ENCODE data around the gene MYEOV. TPM values are rescaled to one million over a fixed set of nuclear protein-coding genes. Genes with fewer than 3 reads are reported as not detected.
A peak's percentile ranks its signal among the peaks of the same experiment; 100 is the strongest.

The MYEOV gene
- total and polyA plus RNA-seq, 4 donors: 0.79 to 0.90 TPM; not detected in 2

DNA sequence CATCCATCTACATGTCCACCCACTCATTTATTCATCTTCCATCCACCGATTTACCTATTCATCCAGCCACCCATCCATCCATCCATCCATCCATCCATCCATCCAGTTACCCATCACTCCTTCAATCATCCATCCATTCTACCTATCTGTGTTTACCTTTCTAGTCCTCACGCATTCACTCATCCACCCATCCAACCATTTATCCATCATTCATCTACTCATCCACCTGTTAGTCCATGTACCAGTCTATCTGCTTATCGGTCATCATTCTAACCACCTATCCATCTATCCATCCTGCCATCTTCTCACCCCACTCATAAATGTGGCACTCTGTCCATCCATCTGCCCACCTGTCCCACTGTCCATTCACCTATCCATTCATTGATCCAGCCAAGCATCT, 21.9 kb upstream of the MYEOV start:
- no peak overlapping the region for H3K4me3 ChIP-seq (ENCODE audit: low read depth in 1 of 3, low read length in 3 of 3)
- H3K9ac ChIP-seq (ENCODE audit: low read depth in 1 of 2, low read length in 2 of 2): no peak overlapping the region
- 95% methylated on average over 3 of the region's 3 CpGs for whole genome bisulfite sequencing
- H3K27ac ChIP-seq (ENCODE audit: low read depth in 1 of 2, low read length in 2 of 2): no peak overlapping the region
- H3K27me3 ChIP-seq (ENCODE audit: control insufficient read depth in 4 of 4, insufficient read depth in 4 of 4, low read length in 3 of 4): no peaks in the 10 kb centered on the region
- H3K4me1 ChIP-seq (ENCODE audit: control insufficient read depth in 4 of 4, insufficient read depth in 4 of 4, low read length in 3 of 4): peaks cover 0 to 17% (median 8%) of the 10 kb centered on the region in 4 donors
- DNase-seq (ENCODE audit: low spot score): no peak
- TF ChIP-seq, protein P1, sequence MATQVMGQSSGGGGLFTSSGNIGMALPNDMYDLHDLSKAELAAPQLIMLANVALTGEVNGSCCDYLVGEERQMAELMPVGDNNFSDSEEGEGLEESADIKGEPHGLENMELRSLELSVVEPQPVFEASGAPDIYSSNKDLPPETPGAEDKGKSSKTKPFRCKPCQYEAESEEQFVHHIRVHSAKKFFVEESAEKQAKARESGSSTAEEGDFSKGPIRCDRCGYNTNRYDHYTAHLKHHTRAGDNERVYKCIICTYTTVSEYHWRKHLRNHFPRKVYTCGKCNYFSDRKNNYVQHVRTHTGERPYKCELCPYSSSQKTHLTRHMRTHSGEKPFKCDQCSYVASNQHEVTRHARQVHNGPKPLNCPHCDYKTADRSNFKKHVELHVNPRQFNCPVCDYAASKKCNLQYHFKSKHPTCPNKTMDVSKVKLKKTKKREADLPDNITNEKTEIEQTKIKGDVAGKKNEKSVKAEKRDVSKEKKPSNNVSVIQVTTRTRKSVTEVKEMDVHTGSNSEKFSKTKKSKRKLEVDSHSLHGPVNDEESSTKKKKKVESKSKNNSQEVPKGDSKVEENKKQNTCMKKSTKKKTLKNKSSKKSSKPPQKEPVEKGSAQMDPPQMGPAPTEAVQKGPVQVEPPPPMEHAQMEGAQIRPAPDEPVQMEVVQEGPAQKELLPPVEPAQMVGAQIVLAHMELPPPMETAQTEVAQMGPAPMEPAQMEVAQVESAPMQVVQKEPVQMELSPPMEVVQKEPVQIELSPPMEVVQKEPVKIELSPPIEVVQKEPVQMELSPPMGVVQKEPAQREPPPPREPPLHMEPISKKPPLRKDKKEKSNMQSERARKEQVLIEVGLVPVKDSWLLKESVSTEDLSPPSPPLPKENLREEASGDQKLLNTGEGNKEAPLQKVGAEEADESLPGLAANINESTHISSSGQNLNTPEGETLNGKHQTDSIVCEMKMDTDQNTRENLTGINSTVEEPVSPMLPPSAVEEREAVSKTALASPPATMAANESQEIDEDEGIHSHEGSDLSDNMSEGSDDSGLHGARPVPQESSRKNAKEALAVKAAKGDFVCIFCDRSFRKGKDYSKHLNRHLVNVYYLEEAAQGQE (IDR thresholded peaks at IDR 0.05): no peak
- TF ChIP-seq EGR1 (IDR thresholded peaks at IDR 0.05; ENCODE audit: low read depth in 2 of 2) (no peak), HNF4A (conservative IDR thresholded peaks at IDR 0.05) (no peak), NR2F2 (IDR thresholded peaks at IDR 0.05) (no peak), RXRA (IDR thresholded peaks at IDR 0.05) (no peak), RAD21 (IDR thresholded peaks at IDR 0.05) (no peak), FOXA2 (IDR thresholded peaks at IDR 0.05) (no peak), YY1 (IDR thresholded peaks at IDR 0.05) (no peak), JUND (IDR thresholded peaks at IDR 0.05) (no peak)
- TF ChIP-seq, protein P2, sequence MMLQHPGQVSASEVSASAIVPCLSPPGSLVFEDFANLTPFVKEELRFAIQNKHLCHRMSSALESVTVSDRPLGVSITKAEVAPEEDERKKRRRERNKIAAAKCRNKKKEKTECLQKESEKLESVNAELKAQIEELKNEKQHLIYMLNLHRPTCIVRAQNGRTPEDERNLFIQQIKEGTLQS (IDR thresholded peaks at IDR 0.05): no peak
- TF ChIP-seq, protein P3, sequence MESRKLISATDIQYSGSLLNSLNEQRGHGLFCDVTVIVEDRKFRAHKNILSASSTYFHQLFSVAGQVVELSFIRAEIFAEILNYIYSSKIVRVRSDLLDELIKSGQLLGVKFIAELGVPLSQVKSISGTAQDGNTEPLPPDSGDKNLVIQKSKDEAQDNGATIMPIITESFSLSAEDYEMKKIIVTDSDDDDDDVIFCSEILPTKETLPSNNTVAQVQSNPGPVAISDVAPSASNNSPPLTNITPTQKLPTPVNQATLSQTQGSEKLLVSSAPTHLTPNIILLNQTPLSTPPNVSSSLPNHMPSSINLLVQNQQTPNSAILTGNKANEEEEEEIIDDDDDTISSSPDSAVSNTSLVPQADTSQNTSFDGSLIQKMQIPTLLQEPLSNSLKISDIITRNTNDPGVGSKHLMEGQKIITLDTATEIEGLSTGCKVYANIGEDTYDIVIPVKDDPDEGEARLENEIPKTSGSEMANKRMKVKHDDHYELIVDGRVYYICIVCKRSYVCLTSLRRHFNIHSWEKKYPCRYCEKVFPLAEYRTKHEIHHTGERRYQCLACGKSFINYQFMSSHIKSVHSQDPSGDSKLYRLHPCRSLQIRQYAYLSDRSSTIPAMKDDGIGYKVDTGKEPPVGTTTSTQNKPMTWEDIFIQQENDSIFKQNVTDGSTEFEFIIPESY (IDR thresholded peaks at IDR 0.05): no peak
- H3K36me3 ChIP-seq (ENCODE audit: control insufficient read depth in 4 of 4, insufficient read depth in 3 of 4, low read depth in 1 of 4, low read length in 3 of 4): no peaks in the 10 kb centered on the region
- no peaks in the 10 kb centered on the region for H3K9me3 ChIP-seq (ENCODE audit: control insufficient read depth in 4 of 4, low read length in 3 of 4)

DNA sequence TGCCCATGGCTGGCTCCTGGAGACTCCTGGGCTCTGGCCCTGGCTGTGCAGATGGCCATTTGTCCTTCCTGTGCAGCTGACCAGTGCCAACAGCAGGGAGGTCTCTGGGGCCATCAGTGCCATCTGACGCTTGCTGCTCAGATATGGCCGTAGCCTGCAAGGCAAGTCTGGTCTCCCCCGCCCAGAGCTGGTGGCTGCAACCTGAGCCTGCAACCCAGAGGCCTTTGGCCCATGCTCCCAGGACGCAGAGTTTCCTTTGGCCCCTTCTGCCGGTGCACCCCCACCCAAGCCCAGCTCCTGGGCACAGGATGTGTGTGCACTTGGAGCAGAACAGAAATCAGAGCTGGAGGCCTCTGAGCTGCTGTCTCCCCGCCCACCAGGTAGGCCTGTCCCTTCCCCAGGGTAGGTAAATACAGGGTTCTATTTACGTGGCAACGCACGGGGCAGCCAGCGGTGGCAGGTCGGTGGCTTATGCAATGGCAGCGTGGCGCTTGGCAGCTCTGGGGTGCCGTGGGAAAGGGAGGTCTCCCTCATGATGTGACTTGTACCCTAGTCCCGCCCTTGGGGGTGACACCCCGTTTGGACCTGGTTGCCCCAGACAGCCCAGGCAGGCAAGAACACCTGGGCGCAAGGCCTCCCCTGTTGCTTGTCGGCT, 21.0 kb upstream of the MYEOV start:
- Histone ChIP-seq H3K4me3 (ENCODE audit: low read depth in 1 of 3, low read length in 3 of 3) (no peak overlapping the region), H3K27me3 (ENCODE audit: control insufficient read depth in 4 of 4, insufficient read depth in 4 of 4, low read length in 3 of 4) (no peaks in the 10 kb centered on the region), H3K9me3 (ENCODE audit: control insufficient read depth in 4 of 4, low read length in 3 of 4) (no peaks in the 10 kb centered on the region), H3K27ac (ENCODE audit: low read depth in 1 of 2, low read length in 2 of 2) (no peak overlapping the region), H3K9ac (ENCODE audit: low read depth in 1 of 2, low read length in 2 of 2) (no peak overlapping the region), H3K4me1 (ENCODE audit: control insufficient read depth in 4 of 4, insufficient read depth in 4 of 4, low read length in 3 of 4) (peaks cover 0 to 17% (median 8%) of the 10 kb centered on the region in 4 donors), H3K36me3 (ENCODE audit: control insufficient read depth in 4 of 4, insufficient read depth in 3 of 4, low read depth in 1 of 4, low read length in 3 of 4) (no peaks in the 10 kb centered on the region)
- WGBS: 71% methylated on average over 18 of the region's 18 CpGs
- DNase-seq (ENCODE audit: low spot score): no peak
- TF ChIP-seq, protein P3 (IDR thresholded peaks at IDR 0.05): no peak
- TF ChIP-seq GABPA (IDR thresholded peaks at IDR 0.05 in 1 of 2, conservative IDR thresholded peaks at IDR 0.05 in 1 of 2) (no peak), HNF4G (IDR thresholded peaks at IDR 0.05) (no peak), RAD21 (IDR thresholded peaks at IDR 0.05) (peak in 1 of 2 donors; percentile 26), RXRA (IDR thresholded peaks at IDR 0.05) (peak in 1 of 2 donors; percentile 55), FOXA1 (IDR thresholded peaks at IDR 0.05) (no peak), FOXA2 (IDR thresholded peaks at IDR 0.05) (no peak), NR2F2 (IDR thresholded peaks at IDR 0.05) (no peak), HNF4A (conservative IDR thresholded peaks at IDR 0.05) (peak in 1 of 2 donors; percentile 51), JUND (IDR thresholded peaks at IDR 0.05) (no peak), YY1 (IDR thresholded peaks at IDR 0.05) (no peak)
- TF ChIP-seq, protein P4, sequence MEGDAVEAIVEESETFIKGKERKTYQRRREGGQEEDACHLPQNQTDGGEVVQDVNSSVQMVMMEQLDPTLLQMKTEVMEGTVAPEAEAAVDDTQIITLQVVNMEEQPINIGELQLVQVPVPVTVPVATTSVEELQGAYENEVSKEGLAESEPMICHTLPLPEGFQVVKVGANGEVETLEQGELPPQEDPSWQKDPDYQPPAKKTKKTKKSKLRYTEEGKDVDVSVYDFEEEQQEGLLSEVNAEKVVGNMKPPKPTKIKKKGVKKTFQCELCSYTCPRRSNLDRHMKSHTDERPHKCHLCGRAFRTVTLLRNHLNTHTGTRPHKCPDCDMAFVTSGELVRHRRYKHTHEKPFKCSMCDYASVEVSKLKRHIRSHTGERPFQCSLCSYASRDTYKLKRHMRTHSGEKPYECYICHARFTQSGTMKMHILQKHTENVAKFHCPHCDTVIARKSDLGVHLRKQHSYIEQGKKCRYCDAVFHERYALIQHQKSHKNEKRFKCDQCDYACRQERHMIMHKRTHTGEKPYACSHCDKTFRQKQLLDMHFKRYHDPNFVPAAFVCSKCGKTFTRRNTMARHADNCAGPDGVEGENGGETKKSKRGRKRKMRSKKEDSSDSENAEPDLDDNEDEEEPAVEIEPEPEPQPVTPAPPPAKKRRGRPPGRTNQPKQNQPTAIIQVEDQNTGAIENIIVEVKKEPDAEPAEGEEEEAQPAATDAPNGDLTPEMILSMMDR (IDR thresholded peaks at IDR 0.05; ENCODE audit: low read depth, low read length, missing input control): no peak
- TF ChIP-seq, protein P5, sequence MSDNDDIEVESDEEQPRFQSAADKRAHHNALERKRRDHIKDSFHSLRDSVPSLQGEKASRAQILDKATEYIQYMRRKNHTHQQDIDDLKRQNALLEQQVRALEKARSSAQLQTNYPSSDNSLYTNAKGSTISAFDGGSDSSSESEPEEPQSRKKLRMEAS (IDR thresholded peaks at IDR 0.05): no peak
- TF ChIP-seq, protein P2 (IDR thresholded peaks at IDR 0.05): no peak
